Glomerular endothelial cell (primary cell): Measurements from ENCODE around the gene PHB1. TPM values are rescaled to one million over a fixed set of nuclear protein-coding genes. Genes with fewer than 3 reads are reported as not detected.
"Not testable (repeated sequence)": the region's sequence is repeated elsewhere in the genome, so short reads cannot be mapped to it uniquely, and the experiment has no call there.

Experiments used
- DNase-seq: peaks from one replicate; pipeline ENCODE4 v3.0.0-alpha.2; 2011; ENCODE audit warnings: low read depth, low spot score; ENCODE audit errors: extremely low read depth
- total RNA-seq: library from RNA; depleted of rRNA; stranded (reverse); fragments of >200 nt; gene quantifications from 2 replicates; pipeline ENCODE4 v1.2.3, GENCODE V29; 2015

The PHB1 gene
- total RNA-seq, 1 donor from 2014 or later, result 99.8 TPM

GRCh38 chr17:49381793-49382192 lies 32.9 kb downstream of the PHB1 start:
- no peak for DNase-seq

DNA sequence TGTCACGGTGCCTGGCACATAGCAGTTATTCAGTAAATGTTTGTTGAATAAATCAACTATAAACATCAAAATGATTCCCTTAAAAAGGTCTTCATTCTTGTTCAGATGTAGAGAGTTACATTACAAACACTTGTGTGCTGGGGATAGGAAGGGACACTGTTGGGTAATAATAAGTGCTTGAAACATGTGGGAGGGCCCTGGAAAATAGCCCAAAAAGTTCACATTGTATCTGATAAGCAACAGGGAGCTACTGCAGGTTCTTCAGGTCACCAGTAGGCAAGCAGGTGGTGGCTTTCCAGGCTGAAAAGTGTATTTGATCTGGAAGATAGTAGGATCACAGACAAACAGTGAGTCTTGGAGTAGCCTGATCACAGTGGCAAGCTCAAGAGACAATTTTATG lies 33.6 kb downstream of the PHB1 start:
- no peak for DNase-seq

DNA sequence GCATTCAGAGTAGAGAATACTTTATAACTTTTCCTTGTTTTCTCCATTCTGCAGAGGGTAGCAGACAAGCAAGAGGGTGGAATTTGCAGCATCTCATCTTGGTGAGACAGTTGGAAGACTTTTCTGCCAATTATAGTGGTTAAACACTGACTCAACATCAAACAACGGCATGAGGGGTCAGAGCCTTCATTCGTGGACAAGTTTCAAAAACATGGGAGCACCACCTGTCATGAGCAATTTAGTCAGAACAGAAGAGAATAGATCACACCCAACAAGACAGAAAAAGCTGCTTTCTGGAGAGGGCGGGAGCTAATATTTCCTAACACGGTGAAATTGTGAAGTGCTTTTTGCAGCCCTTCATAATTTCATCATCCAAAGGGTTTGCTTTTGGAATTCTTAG lies 34.8 kb downstream of the PHB1 start:
- no peak for DNase-seq

DNA sequence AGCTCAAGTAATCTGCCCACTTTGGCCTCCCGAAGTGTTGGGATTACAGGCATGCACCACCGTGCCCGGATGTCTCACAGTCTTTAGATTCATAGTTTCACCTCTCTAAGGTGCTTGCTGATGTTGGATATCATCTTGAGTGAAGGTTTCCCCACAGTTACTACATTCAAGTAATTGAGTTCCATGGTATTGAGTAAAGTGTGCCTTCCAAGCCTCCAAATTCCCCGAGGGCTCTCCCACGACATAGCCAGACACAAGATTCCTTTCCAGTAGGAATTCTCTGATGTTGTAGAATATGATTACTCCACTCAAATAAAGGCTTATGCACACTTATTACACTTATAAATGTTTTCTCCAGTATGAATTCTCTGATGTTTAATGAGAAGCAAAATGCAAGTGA lies 36.4 kb downstream of the PHB1 start:
- no peak for DNase-seq

- no peak for DNase-seq
Observed at GRCh38 chr17:49375544-49375943, 39.1 kb downstream of the PHB1 start.

GRCh38 chr17:49373115-49373514 lies 41.6 kb downstream of the PHB1 start:
- DNase-seq, result no peak

DNA sequence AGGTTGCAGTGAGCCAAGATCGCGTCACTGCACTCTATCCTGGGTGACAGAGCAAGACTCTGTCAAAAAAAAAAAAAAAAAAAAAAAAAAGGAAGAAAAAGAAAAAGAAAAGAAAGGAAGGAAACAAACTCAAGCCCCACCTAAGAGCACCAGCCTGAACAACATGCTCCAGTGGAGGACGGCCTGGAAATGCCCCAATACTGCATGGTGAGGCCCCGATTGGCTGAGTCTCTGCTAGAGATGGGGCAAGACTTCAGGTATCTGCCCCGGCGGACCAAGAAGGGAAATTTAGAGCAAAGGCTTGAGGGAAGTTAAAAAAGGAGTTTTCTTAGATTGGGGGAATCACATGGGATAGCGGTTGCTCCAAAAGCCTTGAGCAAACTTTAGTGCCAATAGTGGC lies 42.3 kb downstream of the PHB1 start:
- no peak for DNase-seq

DNA sequence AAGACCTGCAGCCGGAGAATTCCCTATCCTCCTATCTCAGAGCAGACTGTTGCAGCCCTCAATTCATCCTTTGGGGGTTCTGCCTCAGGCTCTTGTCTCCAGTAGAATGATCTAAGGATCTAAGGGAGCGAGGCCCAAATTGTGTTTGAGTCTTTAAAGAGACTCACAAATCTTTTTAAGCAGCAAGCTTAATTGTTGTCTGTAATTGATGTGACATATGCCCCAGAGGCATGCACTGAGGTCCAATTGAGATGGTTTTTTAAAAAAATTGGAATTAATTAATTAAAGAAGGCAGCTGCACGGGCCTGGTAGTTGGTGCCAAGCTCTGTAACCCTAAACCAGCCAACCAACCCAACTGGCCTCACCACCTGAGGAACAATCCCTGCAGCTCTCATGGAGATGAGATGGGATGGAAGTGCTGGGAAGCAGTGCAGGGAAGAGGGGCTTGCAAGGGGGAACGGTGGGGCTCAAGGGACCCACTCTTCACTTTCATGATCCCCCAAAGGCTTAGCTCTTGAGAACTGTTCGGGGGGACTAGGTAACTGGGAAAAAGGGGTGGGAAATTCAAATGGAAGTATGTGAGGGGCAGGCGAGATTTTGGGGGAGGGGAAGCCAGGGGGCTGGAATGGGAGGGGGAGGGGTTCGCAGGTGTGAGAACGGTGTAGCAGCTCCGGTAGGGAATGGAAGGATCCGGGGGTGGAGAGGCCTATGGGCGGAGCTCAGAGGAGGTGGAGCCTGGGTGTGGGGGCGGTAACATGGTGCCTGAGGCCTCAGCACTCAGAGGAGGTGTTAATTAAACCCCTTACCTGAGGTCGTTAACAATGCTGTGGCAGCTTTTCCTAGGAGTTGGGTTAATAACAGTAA lies 43.5 kb downstream of the PHB1 start:
- no peak for DNase-seq

- no peak for DNase-seq
Observed at GRCh38 chr17:49369760-49370159, 44.9 kb downstream of the PHB1 start.

GRCh38 chr17:49369089-49369488 lies 45.6 kb downstream of the PHB1 start:
- DNase-seq, result no peak

DNA sequence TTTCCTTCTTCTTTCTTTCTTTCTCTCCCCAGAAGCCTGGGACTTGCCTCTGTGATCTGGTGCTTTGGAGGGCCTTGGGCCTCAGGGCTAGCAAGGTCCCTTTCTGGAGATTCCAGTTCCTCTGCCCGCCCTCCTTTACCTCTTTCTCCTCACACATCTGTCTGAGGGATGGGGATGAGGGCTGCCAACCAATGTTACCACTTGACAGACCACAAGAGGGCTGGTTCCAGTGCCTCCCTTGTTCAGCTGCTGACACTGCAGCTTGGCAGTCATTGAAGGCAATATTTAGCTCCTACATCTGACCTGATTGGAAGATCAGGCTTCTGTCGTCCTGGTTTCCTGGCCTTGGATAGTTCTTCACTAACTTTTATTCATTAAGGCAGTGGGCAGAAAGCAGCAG lies 49.0 kb downstream of the PHB1 start:
- DNase-seq, result no peak

DNA sequence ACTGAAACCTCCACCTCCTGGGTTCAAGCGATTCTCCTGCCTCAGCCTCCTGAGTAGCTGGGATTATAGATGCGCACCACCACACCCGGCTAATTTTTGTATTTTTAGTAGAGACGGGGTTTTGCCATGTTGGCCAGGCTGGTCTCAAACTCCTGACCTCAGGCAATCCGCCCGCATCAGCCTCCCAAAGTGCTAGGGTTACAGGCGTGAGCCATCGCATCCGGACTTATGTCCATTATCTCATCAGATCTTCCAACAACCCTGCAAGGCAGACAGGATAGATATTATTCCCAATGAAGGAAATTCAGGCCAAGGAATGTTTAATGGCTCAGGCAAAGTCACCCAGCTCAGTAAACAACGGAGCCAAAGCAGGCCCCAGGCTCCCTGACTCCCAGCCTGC lies 49.6 kb downstream of the PHB1 start:
- not testable (repeated sequence) for DNase-seq

- DNase-seq, result no peak
Observed at GRCh38 chr17:49364119-49364518, 50.6 kb downstream of the PHB1 start.

GRCh38 chr17:49363251-49363650 lies 51.4 kb downstream of the PHB1 start:
- no peak for DNase-seq

- no peak for DNase-seq
Observed at GRCh38 chr17:49362723-49363117, 52.0 kb downstream of the PHB1 start.

- no peak for DNase-seq
Observed at GRCh38 chr17:49361902-49362722, 52.6 kb downstream of the PHB1 start, which contains the start of gene ZNF652. Gene ZNF652 (minus strand): TSS chr17:49362250. CDS start chr17:49317725, 44,525 bp downstream.

GRCh38 chr17:49361129-49361901 lies 53.4 kb downstream of the PHB1 start:
- DNase-seq, result no peak

DNA sequence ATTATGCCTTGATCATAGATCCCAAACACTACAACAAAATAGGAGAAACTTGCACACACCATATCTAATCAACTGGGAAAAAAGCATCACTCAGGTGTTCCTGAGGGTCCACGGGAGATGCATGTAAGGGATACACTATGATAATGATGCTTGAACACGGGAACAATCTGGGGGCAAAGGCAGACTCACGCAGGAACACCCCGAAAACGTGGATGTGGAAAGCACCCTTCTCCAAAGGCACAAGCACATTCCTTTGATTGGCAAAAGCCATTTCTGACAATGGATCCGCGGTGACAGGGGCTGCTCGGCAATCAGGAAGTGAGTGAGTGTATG lies 53.9 kb downstream of the PHB1 start:
- DNase-seq, result no peak

GRCh38 chr17:49359990-49360795 lies 54.5 kb downstream of the PHB1 start:
- no peak for DNase-seq

GRCh38 chr17:49358641-49359247 lies 55.9 kb downstream of the PHB1 start:
- DNase-seq, result no peak
